OCI-LY3 (cell line): ENCODE data around the gene TMEM9B.

Experiments
- EZH2phosphoT487 ChIP-seq: fragments of 200-600 bp; shearing (Covaris generic); IDR thresholded peaks from 2 replicates; pipeline ENCODE4 v1.6.1; 2018; ENCODE audit warnings: antibody characterized with exemption, mixed run types, low read depth
- TF ChIP-seq, protein P1 (sequence below): fragments of 200-600, 300-600 bp; sonication (generic); IDR thresholded peaks from 2 replicates; pipeline ENCODE4 v1.5.1; 2014; ENCODE audit warnings: antibody characterized with exemption, low read length, low read depth

DNA sequence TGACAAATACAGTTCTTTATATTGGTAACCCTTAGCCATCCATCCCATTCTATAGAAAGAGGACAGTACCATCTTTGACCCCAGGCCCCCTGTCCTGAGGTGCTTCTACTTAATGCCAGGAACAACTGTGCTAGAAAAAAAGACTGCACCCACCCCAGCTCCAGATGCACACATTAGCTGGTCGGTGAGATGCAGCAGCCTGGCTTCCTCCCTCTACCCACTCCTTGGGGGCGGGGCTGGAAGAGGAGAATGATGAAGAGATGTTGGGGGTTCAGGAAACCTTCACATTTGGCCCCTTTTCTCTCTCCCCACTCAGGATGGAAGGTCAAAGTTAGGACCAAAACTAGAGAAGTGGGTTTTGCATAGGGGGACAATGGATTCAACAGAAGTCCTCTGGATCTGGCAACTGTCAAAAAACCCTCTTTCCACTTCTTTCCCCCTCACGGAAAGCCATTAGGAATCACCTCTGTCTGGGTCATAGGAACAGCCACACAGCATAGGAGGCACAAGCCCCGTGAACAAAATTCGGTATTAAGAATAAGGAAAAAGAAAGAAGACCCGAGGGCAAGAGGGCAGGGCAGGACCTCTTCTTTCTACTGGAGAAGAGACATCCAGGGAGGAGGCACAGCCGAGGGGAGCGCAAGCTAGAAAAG is 38.8 kb upstream of the TMEM9B start:
- TF ChIP-seq, protein P1, sequence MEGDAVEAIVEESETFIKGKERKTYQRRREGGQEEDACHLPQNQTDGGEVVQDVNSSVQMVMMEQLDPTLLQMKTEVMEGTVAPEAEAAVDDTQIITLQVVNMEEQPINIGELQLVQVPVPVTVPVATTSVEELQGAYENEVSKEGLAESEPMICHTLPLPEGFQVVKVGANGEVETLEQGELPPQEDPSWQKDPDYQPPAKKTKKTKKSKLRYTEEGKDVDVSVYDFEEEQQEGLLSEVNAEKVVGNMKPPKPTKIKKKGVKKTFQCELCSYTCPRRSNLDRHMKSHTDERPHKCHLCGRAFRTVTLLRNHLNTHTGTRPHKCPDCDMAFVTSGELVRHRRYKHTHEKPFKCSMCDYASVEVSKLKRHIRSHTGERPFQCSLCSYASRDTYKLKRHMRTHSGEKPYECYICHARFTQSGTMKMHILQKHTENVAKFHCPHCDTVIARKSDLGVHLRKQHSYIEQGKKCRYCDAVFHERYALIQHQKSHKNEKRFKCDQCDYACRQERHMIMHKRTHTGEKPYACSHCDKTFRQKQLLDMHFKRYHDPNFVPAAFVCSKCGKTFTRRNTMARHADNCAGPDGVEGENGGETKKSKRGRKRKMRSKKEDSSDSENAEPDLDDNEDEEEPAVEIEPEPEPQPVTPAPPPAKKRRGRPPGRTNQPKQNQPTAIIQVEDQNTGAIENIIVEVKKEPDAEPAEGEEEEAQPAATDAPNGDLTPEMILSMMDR = no peak
- no peak for TF ChIP-seq EZH2phosphoT487
